Measurements from ENCODE around the gene SMPDL3A. TPM values are rescaled to one million over a fixed set of nuclear protein-coding genes. Genes with fewer than 3 reads are reported as not detected.

SMPDL3A gene
- total RNA-seq, 4 donors from 2014 or later: 12.6 to 23.8 (median 14.4) TPM

DNA sequence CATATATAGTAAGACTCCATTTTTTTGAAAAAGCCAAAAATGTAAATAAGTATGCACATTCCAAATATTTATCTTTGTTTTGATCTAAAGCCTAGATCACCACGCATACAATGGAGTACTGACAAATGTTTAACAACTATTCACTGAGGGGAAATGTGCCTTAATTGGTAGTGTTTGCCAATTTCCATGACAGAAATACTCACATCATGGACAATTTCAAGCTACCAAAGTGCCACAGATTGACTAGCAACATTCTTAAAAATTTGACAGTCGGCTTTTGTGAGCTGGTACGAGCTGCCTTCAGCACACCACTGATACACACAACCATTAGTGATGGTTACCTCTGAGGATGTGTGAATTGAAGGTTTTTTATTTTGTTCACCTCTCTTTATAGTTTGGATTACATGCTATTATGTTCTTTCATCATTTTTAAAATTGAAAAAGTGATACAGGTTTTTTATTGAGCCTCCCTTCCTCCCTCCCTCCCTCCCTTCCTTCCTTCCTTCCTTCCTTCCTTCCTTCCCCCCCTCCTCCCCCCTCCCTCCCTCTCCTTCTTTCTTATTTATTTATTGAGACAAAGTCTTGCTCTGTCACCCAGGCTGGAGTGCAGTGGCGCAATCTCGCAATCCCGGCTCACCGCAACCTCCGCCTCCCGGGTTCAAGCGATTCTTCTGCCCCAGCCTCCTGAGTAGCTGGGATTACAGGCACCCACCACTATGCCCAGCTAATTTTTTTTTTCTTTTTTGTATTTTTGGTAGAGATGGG lies 19.2 kb downstream of the SMPDL3A start:
- H3K4me1 ChIP-seq: no peaks in the 10 kb centered on the region
- no peak for TF ChIP-seq POLR2A (IDR thresholded peaks at IDR 0.05)
- TF ChIP-seq, protein P1, sequence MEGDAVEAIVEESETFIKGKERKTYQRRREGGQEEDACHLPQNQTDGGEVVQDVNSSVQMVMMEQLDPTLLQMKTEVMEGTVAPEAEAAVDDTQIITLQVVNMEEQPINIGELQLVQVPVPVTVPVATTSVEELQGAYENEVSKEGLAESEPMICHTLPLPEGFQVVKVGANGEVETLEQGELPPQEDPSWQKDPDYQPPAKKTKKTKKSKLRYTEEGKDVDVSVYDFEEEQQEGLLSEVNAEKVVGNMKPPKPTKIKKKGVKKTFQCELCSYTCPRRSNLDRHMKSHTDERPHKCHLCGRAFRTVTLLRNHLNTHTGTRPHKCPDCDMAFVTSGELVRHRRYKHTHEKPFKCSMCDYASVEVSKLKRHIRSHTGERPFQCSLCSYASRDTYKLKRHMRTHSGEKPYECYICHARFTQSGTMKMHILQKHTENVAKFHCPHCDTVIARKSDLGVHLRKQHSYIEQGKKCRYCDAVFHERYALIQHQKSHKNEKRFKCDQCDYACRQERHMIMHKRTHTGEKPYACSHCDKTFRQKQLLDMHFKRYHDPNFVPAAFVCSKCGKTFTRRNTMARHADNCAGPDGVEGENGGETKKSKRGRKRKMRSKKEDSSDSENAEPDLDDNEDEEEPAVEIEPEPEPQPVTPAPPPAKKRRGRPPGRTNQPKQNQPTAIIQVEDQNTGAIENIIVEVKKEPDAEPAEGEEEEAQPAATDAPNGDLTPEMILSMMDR (IDR thresholded peaks at IDR 0.05): no peak
- no peak overlapping the region for H3K27ac ChIP-seq
- no peaks in the 10 kb centered on the region for H3K9me3 ChIP-seq
- H3K4me3 ChIP-seq (replicated peaks in 1 of 3): no peak overlapping the region
- WGBS, 2 donors: 87 to 91% methylated on average over 10 of the region's 10 CpGs
- H3K36me3 ChIP-seq: no peaks in the 10 kb centered on the region
- no peaks in the 10 kb centered on the region for H3K27me3 ChIP-seq
- intact Hi-C loops (cut with DNase I): no loop called here
- no peak for DNase-seq

DNA sequence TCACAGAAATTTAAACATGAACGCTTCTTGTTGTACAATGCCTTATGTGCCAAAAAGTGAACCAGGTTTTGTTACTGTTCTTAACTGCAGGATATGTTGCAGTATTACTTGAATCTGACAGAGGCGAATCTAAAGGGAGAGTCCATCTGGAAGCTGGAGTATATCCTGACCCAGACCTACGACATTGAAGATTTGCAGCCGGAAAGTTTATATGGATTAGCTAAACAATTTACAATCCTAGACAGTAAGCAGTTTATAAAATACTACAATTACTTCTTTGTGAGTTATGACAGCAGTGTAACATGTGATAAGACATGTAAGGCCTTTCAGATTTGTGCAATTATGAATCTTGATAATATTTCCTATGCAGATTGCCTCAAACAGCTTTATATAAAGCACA lies 19.9 kb downstream of the SMPDL3A start:
- Histone ChIP-seq H3K4me3 (replicated peaks in 1 of 3) (no peak overlapping the region), H3K9me3 (no peaks in the 10 kb centered on the region), H3K36me3 (no peaks in the 10 kb centered on the region), H3K27ac (no peak overlapping the region), H3K27me3 (no peaks in the 10 kb centered on the region), H3K4me1 (no peaks in the 10 kb centered on the region)
- no peak for DNase-seq
- 92 to 94% methylated on average over 4 of the region's 4 CpGs for WGBS, 2 donors
- no peak for TF ChIP-seq POLR2A (IDR thresholded peaks at IDR 0.05)
- TF ChIP-seq, protein P1 (IDR thresholded peaks at IDR 0.05): no peak
- intact Hi-C loops (cut with DNase I): no loop called here

- Histone ChIP-seq H3K4me1 (no peaks in the 10 kb centered on the region), H3K4me3 (replicated peaks in 1 of 3) (no peak overlapping the region), H3K36me3 (no peaks in the 10 kb centered on the region), H3K9me3 (no peaks in the 10 kb centered on the region), H3K27ac (no peak overlapping the region), H3K27me3 (no peaks in the 10 kb centered on the region)
- WGBS, 2 donors: 89 to 94% methylated on average over 2 of the region's 2 CpGs
- no peak for DNase-seq
- no peak for TF ChIP-seq POLR2A (IDR thresholded peaks at IDR 0.05)
- TF ChIP-seq, protein P1 (IDR thresholded peaks at IDR 0.05): no peak
- intact Hi-C loops (cut with DNase I): no loop called here
Observed at GRCh38 chr6:122809691-122810090, 20.6 kb downstream of the SMPDL3A start.

DNA sequence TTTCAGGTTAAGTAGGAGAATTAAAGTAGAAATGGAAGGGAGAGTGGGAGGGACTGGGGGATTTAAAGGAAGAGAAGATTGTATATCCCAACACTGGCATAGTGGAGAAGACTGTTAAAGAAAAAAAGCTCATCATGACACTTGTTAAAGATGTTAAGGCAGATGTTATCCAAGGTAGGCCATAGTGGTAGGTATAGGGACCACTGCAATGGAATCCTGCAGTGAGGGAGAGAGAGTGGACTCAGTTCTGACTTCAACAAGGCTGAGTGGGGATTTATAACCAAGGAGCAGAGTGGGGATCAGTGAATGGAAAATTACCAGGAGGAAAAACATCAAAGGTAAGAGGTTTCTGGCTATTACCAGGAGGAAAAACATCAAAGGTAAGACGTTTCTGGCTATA lies 21.1 kb downstream of the SMPDL3A start:
- Histone ChIP-seq H3K4me3 (replicated peaks in 1 of 3) (no peak overlapping the region), H3K9me3 (no peaks in the 10 kb centered on the region), H3K36me3 (no peaks in the 10 kb centered on the region), H3K4me1 (no peaks in the 10 kb centered on the region), H3K27me3 (no peaks in the 10 kb centered on the region), H3K27ac (no peak overlapping the region)
- TF ChIP-seq POLR2A (IDR thresholded peaks at IDR 0.05): no peak
- TF ChIP-seq, protein P1 (IDR thresholded peaks at IDR 0.05): no peak
- intact Hi-C loops (cut with DNase I): no loop called here
- WGBS, 2 donors: 79 to 92% methylated on average over 1 of the region's 1 CpG
- no peak for DNase-seq

- Histone ChIP-seq H3K27ac (no peak overlapping the region), H3K27me3 (no peaks in the 10 kb centered on the region), H3K4me1 (no peaks in the 10 kb centered on the region), H3K36me3 (no peaks in the 10 kb centered on the region), H3K4me3 (replicated peaks in 1 of 3) (no peak overlapping the region), H3K9me3 (no peaks in the 10 kb centered on the region)
- WGBS, 2 donors: 83 to 93% methylated on average over 2 of the region's 2 CpGs
- TF ChIP-seq, protein P1 (IDR thresholded peaks at IDR 0.05): no peak
- TF ChIP-seq POLR2A (IDR thresholded peaks at IDR 0.05): no peak
- DNase-seq: no peak
- intact Hi-C loops (cut with DNase I): no loop called here
Observed at GRCh38 chr6:122817358-122817757, 28.3 kb downstream of the SMPDL3A start.

All from thyroid gland (tissue), 4 donors.